GM12874 (cell line): ENCODE results near the gene PTPRE.

Experiments used
- TF ChIP-seq, protein P1 (sequence below): IDR thresholded peaks from 2 replicates; pipeline ENCODE4 v1.5.1; 2011; ENCODE audit warnings: low read depth, mild to moderate bottlenecking, control low read depth, low read length, moderate library complexity; ENCODE audit not compliant: insufficient read depth

Gene PTPRE

DNA sequence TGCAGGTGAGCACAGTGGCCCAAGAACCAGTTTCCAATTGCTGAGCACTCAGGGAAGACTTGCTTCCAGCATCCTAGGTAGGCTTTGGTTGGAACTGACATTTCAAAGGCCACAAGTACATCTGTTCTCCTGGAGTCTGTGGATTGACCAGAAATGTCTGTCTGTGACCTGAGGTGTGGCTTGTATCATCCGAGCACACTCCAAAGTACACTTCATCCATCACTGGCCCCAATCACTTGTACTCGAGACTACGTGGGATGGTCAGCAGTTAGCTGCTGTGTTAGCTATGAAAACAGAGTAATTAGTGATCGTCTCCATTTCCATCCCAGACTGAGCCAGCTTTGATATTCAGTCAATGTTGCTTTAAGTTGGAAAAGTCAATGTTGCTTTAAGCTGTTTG lies 174.3 kb downstream of the PTPRE start:
- TF ChIP-seq, protein P1, sequence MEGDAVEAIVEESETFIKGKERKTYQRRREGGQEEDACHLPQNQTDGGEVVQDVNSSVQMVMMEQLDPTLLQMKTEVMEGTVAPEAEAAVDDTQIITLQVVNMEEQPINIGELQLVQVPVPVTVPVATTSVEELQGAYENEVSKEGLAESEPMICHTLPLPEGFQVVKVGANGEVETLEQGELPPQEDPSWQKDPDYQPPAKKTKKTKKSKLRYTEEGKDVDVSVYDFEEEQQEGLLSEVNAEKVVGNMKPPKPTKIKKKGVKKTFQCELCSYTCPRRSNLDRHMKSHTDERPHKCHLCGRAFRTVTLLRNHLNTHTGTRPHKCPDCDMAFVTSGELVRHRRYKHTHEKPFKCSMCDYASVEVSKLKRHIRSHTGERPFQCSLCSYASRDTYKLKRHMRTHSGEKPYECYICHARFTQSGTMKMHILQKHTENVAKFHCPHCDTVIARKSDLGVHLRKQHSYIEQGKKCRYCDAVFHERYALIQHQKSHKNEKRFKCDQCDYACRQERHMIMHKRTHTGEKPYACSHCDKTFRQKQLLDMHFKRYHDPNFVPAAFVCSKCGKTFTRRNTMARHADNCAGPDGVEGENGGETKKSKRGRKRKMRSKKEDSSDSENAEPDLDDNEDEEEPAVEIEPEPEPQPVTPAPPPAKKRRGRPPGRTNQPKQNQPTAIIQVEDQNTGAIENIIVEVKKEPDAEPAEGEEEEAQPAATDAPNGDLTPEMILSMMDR, result no peak

DNA sequence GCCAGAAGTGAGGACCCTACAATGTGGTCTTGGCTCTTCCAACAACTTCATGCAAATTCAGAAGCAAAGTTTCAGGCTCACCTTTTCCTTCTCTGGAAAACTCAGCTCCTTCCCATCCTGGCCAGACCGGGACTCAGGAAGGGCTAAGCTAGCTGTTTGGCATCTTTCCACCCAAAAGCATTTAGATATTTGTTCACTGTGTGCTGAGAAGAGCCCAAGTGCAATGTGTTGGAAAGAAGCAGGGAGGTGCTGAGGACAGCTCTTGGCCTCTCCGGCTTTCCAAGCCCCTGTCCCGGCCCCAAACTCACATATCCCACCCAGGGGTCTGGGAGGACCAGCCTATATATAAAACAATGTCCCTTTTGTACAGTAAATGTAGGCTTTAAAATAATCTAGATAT lies 174.8 kb downstream of the PTPRE start:
- TF ChIP-seq, protein P1, result no peak

DNA sequence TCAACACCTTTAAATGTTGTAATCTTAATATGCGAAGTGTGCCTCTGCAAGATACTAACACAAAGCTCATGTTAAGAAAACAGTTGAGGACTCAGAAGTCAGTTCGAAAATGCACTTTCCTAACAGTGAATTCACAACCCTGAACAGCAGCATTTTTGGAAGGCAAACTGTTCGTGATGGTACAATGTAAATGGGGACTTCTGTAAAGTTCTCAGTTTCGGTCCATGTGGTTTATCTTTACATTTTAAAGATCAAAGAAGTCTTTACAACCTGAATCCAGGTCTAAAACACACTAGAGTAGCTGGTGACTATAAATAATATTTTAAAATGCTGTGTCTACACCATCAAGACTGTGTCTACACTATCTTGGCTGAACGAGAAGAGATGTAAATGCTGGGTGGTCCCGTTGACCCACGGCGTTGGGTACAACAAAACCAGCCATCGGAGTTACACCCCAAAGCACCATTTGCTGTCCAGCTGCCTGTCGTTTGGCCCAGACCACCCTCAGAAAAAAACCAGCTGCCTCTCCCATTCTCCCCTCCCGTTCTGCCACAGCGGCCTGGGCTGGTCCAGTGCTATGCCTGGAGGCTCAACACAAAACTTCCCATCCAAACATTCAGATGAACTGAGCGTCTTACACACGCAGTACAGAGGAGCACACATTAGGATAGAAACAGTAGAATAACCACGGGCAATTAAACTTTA lies 176.4 kb downstream of the PTPRE start:
- TF ChIP-seq, protein P1, result no peak

DNA sequence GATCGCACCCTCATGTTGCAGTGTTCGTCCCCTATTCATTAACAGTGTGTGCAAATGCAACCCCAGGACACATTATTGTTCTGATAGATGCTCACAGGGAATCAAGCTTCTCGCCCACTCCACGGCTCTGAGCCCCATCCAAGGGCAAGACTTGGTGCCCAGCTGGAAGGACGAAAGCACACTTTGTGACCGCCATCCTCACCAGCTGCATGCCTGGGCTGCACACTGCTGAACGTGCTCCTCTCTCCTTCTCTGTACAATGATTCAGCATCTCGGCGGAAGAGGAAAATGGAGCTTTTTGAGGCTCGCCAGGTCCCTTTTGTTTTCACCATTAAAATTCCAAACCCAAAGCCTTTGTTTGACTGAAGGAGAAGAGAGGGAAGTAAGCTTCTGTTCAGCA lies 177.5 kb downstream of the PTPRE start:
- TF ChIP-seq, protein P1, result no peak

DNA sequence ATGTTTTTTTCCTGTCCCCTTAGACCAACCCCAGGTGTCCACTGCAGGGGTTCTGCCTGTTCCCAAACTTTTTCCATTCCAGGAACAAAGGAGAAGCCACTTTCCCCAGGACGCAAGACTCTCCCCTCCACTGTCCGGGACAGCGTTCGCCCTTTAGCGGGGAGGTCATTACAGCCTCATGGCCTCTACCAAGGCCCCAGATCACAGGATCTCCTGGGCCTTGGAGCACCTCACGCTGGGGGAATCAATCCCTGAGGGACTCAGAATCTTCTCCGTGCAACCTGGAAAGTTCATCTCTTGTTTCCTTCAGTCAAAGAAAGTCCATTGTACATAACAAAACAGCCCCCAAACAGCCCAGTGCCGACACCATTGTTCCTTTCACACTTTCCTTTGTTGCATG lies 178.1 kb downstream of the PTPRE start:
- TF ChIP-seq, protein P1, result no peak

DNA sequence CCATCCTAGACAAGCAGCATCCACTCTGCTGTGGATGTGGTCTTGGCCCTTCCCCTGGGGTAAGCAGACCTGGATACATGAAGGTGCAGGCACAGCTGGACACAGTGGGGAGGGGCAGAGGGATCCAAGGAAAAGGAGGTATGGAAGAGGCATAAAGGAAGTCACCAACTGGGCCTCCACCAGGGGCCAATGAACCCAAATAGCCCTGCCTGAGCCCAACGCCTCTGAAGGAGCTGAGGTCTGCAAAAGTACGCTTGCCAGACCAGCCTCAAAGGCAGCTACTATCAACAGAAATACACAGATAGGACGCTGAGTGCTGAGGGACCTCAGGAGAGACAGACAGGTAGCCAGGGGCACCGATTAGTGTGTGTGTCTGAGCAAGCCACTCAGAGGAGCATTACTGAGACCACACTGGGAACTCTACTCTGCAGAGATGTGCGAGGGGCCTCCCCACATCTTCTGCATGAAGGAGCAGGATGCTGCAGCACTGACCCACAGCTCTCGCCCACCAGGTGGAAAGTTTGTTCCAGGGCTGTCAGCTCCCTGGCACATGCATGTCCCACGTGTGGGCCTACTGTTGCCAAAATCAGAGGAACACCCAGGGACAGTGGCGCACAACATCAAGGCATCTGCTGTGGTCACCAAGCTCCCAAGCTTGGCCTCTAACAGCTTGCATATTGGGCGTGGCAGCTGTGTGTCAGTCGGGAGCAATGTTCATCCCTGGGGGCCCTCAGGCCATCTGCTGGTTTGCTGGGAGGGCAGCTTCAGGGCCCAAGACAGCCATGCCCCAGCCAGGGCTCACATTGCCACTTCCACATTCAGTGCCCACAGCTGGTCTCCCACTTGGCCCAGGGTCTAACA lies 179.3 kb downstream of the PTPRE start:
- TF ChIP-seq, protein P1, result no peak

DNA sequence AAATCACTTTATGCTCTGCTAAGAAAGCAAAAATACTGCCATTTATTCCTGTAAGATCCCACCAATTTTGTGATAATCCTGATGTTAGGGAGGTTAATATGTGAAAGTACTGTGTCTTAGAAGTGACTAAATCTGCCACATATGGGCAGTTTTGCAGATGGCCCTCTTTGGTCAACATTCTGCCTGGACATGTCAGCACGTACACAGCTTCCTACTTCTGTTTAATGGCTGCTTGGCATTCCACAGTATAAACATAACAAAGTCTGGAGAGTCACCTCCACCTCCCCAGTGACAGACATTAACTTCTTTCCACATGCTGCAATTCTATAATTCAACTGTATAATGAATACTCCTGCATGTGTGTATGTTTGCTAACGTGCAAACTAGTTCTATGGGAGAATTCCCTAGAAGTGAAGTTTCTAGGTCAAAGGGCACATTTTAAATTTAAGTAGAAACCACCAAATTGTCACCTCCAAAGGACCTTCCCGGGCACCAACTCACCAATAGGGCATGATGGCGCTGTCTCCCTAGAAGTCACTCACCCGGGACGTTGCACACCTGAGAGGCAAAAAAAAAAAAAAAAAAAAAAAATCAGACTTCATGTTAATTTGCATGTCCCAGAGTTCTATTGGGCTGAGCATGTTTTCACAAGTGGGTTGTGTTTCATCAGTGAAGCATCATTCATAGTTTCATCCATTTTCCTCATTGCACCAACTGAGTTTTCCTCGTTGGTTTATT lies 180.4 kb downstream of the PTPRE start:
- TF ChIP-seq, protein P1, result no peak
